H1 (cell line): ENCODE measurements around the gene PDX1. TPM values are rescaled to one million over a fixed set of nuclear protein-coding genes. Genes with fewer than 3 reads are reported as not detected.

ENCODE experiments used
- ASH2L ChIP-seq: fragments of 200-600, 300-600 bp; sonication (generic); IDR thresholded peaks from one replicate; pipeline ENCODE4 v1.7.1; 2017; ENCODE audit warnings: low read length
- CBX5 ChIP-seq: fragments of 300-800, 300-1000 bp; sonication (generic); IDR thresholded peaks from 2 replicates; pipeline ENCODE4 v1.7.1; 2016; ENCODE audit warnings: antibody characterized with exemption, low read length, low read depth
- CTCF ChIP-seq, 3 experiments: IDR thresholded peaks; 1 replicate in 2 of 3; 2 replicates in 1 of 3; pipeline versions ENCODE4 v1.5.1 to v1.6.1; 2011; ENCODE audit warnings: low read length in 3 of 3, mild to moderate bottlenecking in 3 of 3, inconsistent platforms in 2 of 3, low read depth in 1 of 3, moderate library complexity in 1 of 3; ENCODE audit not compliant: insufficient read depth in 1 of 3; ENCODE audit errors: control extremely low read depth in 1 of 3
- E2F6 ChIP-seq: IDR thresholded peaks from 2 replicates; pipeline ENCODE4 v1.6.1; 2012; ENCODE audit warnings: inconsistent platforms
- EGR1 ChIP-seq: IDR thresholded peaks from 2 replicates; pipeline ENCODE4 v1.6.1; 2011; ENCODE audit warnings: low read depth, low read length, borderline replicate concordance
- HDAC2 ChIP-seq, 2 experiments: fragments of 300-600 bp in 1 of 2; sonication (generic) in 1 of 2; IDR thresholded peaks; 2 replicates each; pipeline ENCODE4 v1.6.1; 2011 to 2012; ENCODE audit warnings: low read depth in 2 of 2, low read length in 2 of 2, mild to moderate bottlenecking in 2 of 2, moderate library complexity in 2 of 2, borderline replicate concordance in 1 of 2, inconsistent platforms in 1 of 2
- KDM1A ChIP-seq: fragments of 200-600, 300-600 bp; sonication (generic); IDR thresholded peaks from 2 replicates; pipeline ENCODE4 v1.7.1; 2016; ENCODE audit warnings: mild to moderate bottlenecking, low read length, borderline replicate concordance
- RAD21 ChIP-seq, 2 experiments: IDR thresholded peaks in 1 of 2; conservative IDR thresholded peaks in 1 of 2; 2 replicates each; pipeline ENCODE4 v1.6.1; 2011; ENCODE audit warnings: low read depth in 2 of 2, low read length in 2 of 2, improper control_type of control experiment in 1 of 2, inconsistent platforms in 1 of 2, mild to moderate bottlenecking in 1 of 2, moderate library complexity in 1 of 2
- RBBP5 ChIP-seq: IDR thresholded peaks from 2 replicates; pipeline ENCODE4 v1.7.1; 2012; ENCODE audit warnings: low read depth, mild to moderate bottlenecking, inconsistent platforms, low read length, moderate library complexity, borderline replicate concordance
- RXRA ChIP-seq: IDR thresholded peaks from 2 replicates; pipeline ENCODE4 v1.6.1; 2011; ENCODE audit warnings: low read depth, mild to moderate bottlenecking, low read length, moderate library complexity; ENCODE audit not compliant: insufficient read depth
- SP2 ChIP-seq: IDR thresholded peaks from 2 replicates; pipeline ENCODE4 v1.6.1; 2012; ENCODE audit warnings: mild to moderate bottlenecking, low read length, inconsistent platforms
- SP4 ChIP-seq: IDR thresholded peaks from 2 replicates; pipeline ENCODE4 v1.6.1; 2012; ENCODE audit warnings: low read length, inconsistent platforms
- TEAD4 ChIP-seq: IDR thresholded peaks from 2 replicates; pipeline ENCODE4 v1.6.1; 2012; ENCODE audit warnings: low read depth, low read length, inconsistent platforms, mixed read lengths
- polyA plus RNA-seq, 7 experiments: library from polyadenylated mRNA; depleted of rRNA in 3 of 7; stranded (reverse) in 5 of 7; unstranded in 2 of 7; fragments of >200 nt in 5 of 7; fragments of 200-250 nt in 2 of 7; gene quantifications; 1 replicate in 5 of 7; 2 replicates in 1 of 7; 4 replicates in 1 of 7; pipeline versions ENCODE4 v1.2.1 to v1.2.3, GENCODE V29; 2011 to 2013; ENCODE audit warnings: missing spikeins in 2 of 7, mixed read lengths in 2 of 7
- total RNA-seq: library from RNA; stranded (reverse); fragmentation: NEBNext Ultra II Directional; extraction: Animal tissue kit (Norgen Biotek cat#: 25700); gene quantifications from 2 replicates; pipeline ENCODE4 v1.2.1, GENCODE V29; 2021

PDX1 gene
- total and polyA plus RNA-seq, 2 of the 8 experiments (the other 6 are each of a cell fraction or from before 2014, with no cell fraction given), result not detected

DNA sequence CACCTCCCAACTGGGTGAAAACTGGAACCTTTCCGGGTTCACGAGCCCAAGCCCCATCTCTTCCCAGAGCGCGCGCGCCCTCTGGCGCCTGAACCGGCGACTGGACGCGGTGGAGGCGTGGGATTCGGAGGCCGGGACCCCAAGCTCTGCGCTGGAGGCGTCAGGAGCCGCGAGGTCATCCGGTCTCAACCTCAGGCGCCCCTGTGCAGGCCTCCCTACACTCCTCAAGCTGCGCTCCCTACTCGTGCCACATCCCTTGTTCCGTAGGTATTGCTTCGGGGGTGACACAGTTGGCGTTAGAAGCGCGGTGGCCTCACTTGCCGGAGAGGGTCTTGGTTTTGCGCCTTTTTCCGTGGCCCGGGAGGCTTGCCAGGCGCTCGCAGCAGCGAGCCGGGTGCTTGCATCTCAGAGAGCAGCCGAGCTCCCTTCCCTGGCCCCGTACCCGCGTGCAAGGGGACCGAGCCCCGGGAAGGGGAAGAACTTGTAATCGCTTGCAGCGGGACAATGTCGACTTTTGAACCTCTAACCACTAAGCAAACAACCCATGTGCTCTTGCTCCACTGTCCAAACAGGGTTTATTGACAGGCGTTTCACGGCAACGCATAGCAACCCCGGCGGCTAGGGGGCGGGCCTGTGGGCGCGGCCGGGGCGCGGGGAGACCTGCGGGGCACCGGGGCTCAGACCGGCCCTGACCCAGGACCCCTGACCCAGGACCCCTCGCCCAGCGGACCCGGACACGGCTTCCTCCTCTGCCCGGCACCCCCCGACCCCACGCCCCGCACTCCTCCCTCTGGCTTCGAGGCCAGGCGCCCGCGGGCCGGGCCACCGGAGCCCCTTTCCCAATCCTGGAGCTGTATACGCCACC lies 40.8 kb downstream of the PDX1 start (continued):
- peak; percentile 74 to 85 for TF ChIP-seq RAD21 (IDR thresholded peaks at IDR 0.05 in 1 of 2, conservative IDR thresholded peaks at IDR 0.05 in 1 of 2; ENCODE audit: low read depth in 2 of 2, low read length in 2 of 2)
- no peak for TF ChIP-seq RBBP5
- no peak for TF ChIP-seq RXRA
- no peak for TF ChIP-seq KDM1A
- TF ChIP-seq E2F6, result peak; percentile 65
- peak; percentile 32 for TF ChIP-seq ASH2L
- 0 out of 2 replicates have a peak, but pooled peaks have one; percentile 9 for TF ChIP-seq TEAD4
- TF ChIP-seq EGR1, result 0 out of 2 replicates have a peak, but pooled peaks have one; percentile 26
- no peak for TF ChIP-seq CBX5
- no peak for TF ChIP-seq SP2
- peak in 2 of 3 experiments; percentile 81 to 83; a peak in 3 of 4 replicates for TF ChIP-seq CTCF (IDR thresholded peaks at IDR 0.05; ENCODE audit: control extremely low read depth in 1 of 3, insufficient read depth in 1 of 3, low read depth in 1 of 3, low read length in 3 of 3)
- TF ChIP-seq HDAC2 (IDR thresholded peaks at IDR 0.05; ENCODE audit: borderline replicate concordance in 1 of 2, low read depth in 2 of 2, low read length in 2 of 2), result no peak; a peak in 1 of 4 replicates
- no peak for TF ChIP-seq SP4
